Spinal cord (tissue), 10 donors: ENCODE measurements around the gene ATP9A. TPM values are rescaled to one million over a fixed set of nuclear protein-coding genes. Genes with fewer than 3 reads are reported as not detected.
A peak's percentile ranks its signal among the peaks of the same experiment; 100 is the strongest.

Experiments used
- DNase-seq, 6 donors: peaks; one replicate each; pipeline versions ENCODE4 v3.0.0 to v3.0.0-alpha.2; 2013 to 2015; ENCODE audit warnings: low spot score in 6 of 6, low read depth in 4 of 6
- H3K27ac ChIP-seq: one replicate; pipeline ENCODE4 v1.5.1; 2013; ENCODE audit warnings: low read depth, low read length, control low read depth
- H3K27me3 ChIP-seq: one replicate; pipeline ENCODE4 v1.6.1; 2013; ENCODE audit warnings: low read length; ENCODE audit not compliant: control insufficient read depth, insufficient read depth
- H3K36me3 ChIP-seq: one replicate; pipeline ENCODE4 v1.6.1; 2013; ENCODE audit warnings: low read length; ENCODE audit not compliant: control insufficient read depth, insufficient read depth
- H3K4me1 ChIP-seq: one replicate; pipeline ENCODE4 v1.6.1; 2013; ENCODE audit warnings: low read length; ENCODE audit not compliant: control insufficient read depth, insufficient read depth
- H3K4me3 ChIP-seq: one replicate; pipeline ENCODE4 v1.5.1; 2013; ENCODE audit warnings: low read depth, low read length, control low read depth
- H3K9me3 ChIP-seq: one replicate; pipeline ENCODE4 v1.6.1; 2013; ENCODE audit warnings: low read length; ENCODE audit not compliant: control insufficient read depth, insufficient read depth
- WGBS: methylation state at CpG from one replicate; pipeline ENCODE4 v1.1.5; 2013; ENCODE audit warnings: missing lambda C conversion rate; ENCODE audit not compliant: insufficient coverage; 5-methylcytosine and 5-hydroxymethylcytosine counted together
- polyA plus RNA-seq, 2 donors: library from polyadenylated mRNA; unstranded; fragments of 120-200 nt; gene quantifications; one replicate each; pipeline ENCODE4 v1.2.1, GENCODE V29; 2013; ENCODE audit not compliant: insufficient read length in 2 of 2
- total RNA-seq, 2 donors: library from RNA; depleted of rRNA in 1 of 2; stranded (reverse); fragments of 120-200 nt in 1 of 2; fragments of >200 nt in 1 of 2; gene quantifications; one replicate each; pipeline versions ENCODE4 v1.2.3 to v1.2.4, GENCODE V29; 2013 to 2014
- donor health status: healthy.

Gene ATP9A
- total and polyA plus RNA-seq, 4 donors, result 77.3 to 187 (median 169) TPM

GRCh38 chr20:51639206-51639832 lies 128.9 kb downstream of the ATP9A start:
- peak in 5 of 6 donors; percentile 38 to 87 (median 54) for DNase-seq
- no peaks in the 10 kb centered on the region for H3K4me1 ChIP-seq
- H3K27me3 ChIP-seq, result no peaks in the 10 kb centered on the region
- H3K9me3 ChIP-seq, result no peaks in the 10 kb centered on the region
- H3K27ac ChIP-seq, result no peak overlapping the region
- no peak overlapping the region for H3K4me3 ChIP-seq
- peaks cover 42% of the 10 kb centered on the region for H3K36me3 ChIP-seq
- 19% methylated on average over 6 of the region's 12 CpGs for WGBS

GRCh38 chr20:51637241-51637640 lies 130.9 kb downstream of the ATP9A start:
- H3K36me3 ChIP-seq, result peaks cover 51% of the 10 kb centered on the region
- H3K4me1 ChIP-seq, result no peaks in the 10 kb centered on the region
- WGBS, result 91% methylated on average over 6 of the region's 8 CpGs
- H3K27ac ChIP-seq, result no peak overlapping the region
- no peak overlapping the region for H3K4me3 ChIP-seq
- no peaks in the 10 kb centered on the region for H3K27me3 ChIP-seq
- no peak for DNase-seq
- no peaks in the 10 kb centered on the region for H3K9me3 ChIP-seq

- DNase-seq, result no peak
- Histone ChIP-seq H3K4me1 (no peaks in the 10 kb centered on the region), H3K27me3 (no peaks in the 10 kb centered on the region), H3K4me3 (no peak overlapping the region), H3K36me3 (peaks cover 45% of the 10 kb centered on the region), H3K27ac (no peak overlapping the region), H3K9me3 (no peaks in the 10 kb centered on the region)
- 100% methylated on average over 1 of the region's 8 CpGs for WGBS
Measured at GRCh38 chr20:51636123-51636522, 132.1 kb downstream of the ATP9A start.

- no peak overlapping the region for H3K27ac ChIP-seq
- H3K27me3 ChIP-seq, result no peaks in the 10 kb centered on the region
- no peaks in the 10 kb centered on the region for H3K4me1 ChIP-seq
- no peak for DNase-seq
- H3K36me3 ChIP-seq, result peaks cover 44% of the 10 kb centered on the region
- no CpG with 5 or more reads among the region's 2 CpGs for WGBS
- H3K4me3 ChIP-seq, result no peak overlapping the region
- no peaks in the 10 kb centered on the region for H3K9me3 ChIP-seq
Measured at GRCh38 chr20:51635680-51636079, 132.5 kb downstream of the ATP9A start.

- no peaks in the 10 kb centered on the region for H3K9me3 ChIP-seq
- WGBS, result 67% methylated on average over 3 of the region's 5 CpGs
Measured at GRCh38 chr20:51634877-51635276, 133.3 kb downstream of the ATP9A start.

GRCh38 chr20:51634257-51634656 lies 133.9 kb downstream of the ATP9A start:
- DNase-seq, result no peak
- Histone ChIP-seq H3K4me3 (no peak overlapping the region), H3K27ac (no peak overlapping the region), H3K4me1 (no peaks in the 10 kb centered on the region), H3K36me3 (peaks cover 38% of the 10 kb centered on the region), H3K27me3 (no peaks in the 10 kb centered on the region), H3K9me3 (no peaks in the 10 kb centered on the region)
- no CpG with 5 or more reads among the region's 9 CpGs for WGBS

More at GRCh38 chr20:51634877-51635276, 133.3 kb downstream of the ATP9A start:
- Histone ChIP-seq H3K4me1 (no peaks in the 10 kb centered on the region), H3K4me3 (no peak overlapping the region), H3K36me3 (peaks cover 40% of the 10 kb centered on the region), H3K27me3 (no peaks in the 10 kb centered on the region), H3K27ac (no peak overlapping the region)
- no peak for DNase-seq

- Histone ChIP-seq H3K4me3 (no peak overlapping the region), H3K4me1 (no peaks in the 10 kb centered on the region), H3K27me3 (no peaks in the 10 kb centered on the region), H3K27ac (no peak overlapping the region), H3K9me3 (no peaks in the 10 kb centered on the region), H3K36me3 (peaks cover 38% of the 10 kb centered on the region)
- no peak for DNase-seq
- 95% methylated on average over 3 of the region's 3 CpGs for WGBS
Measured at GRCh38 chr20:51633430-51633829, 134.8 kb downstream of the ATP9A start.

- no peaks in the 10 kb centered on the region for H3K27me3 ChIP-seq
- peak overlapping the region; percentile 82 for H3K27ac ChIP-seq
- no peak for DNase-seq
- no CpG with 5 or more reads among the region's 6 CpGs for whole genome bisulfite sequencing
- H3K4me1 ChIP-seq, result no peaks in the 10 kb centered on the region
- no peaks in the 10 kb centered on the region for H3K9me3 ChIP-seq
- H3K4me3 ChIP-seq, result no peak overlapping the region
- peaks cover 46% of the 10 kb centered on the region for H3K36me3 ChIP-seq
Measured at GRCh38 chr20:51631953-51632352, 136.2 kb downstream of the ATP9A start.

GRCh38 chr20:51631011-51631950 lies 136.9 kb downstream of the ATP9A start:
- H3K27me3 ChIP-seq, result no peaks in the 10 kb centered on the region
- H3K4me1 ChIP-seq, result no peaks in the 10 kb centered on the region
- H3K36me3 ChIP-seq, result peaks cover 45% of the 10 kb centered on the region
- no peak overlapping the region for H3K4me3 ChIP-seq
- peak in 3 of 6 donors; percentile 20 to 76 (median 43) for DNase-seq
- 27% methylated on average over 19 of the region's 21 CpGs for WGBS
- peak overlapping the region; percentile 86 for H3K27ac ChIP-seq
- H3K9me3 ChIP-seq, result no peaks in the 10 kb centered on the region
